Kidney (tissue), 14 donors: ENCODE results near the gene ACTL7B. TPM values are rescaled to one million over a fixed set of nuclear protein-coding genes. Genes with fewer than 3 reads are reported as not detected.

ENCODE experiments used
- DNase-seq, 5 donors: peaks; one replicate each; pipeline ENCODE4 v3.0.0-alpha.2; 2013 to 2020
- FAIRE-seq: peaks from 2 replicates; lab custom pipeline; 2012; peaks lifted over from hg19 to GRCh38; lab: Jason Lieb, UNC
- H3K27ac ChIP-seq, 2 donors: one replicate each; pipeline ENCODE4 v1.7.0; 2013; ENCODE audit warnings: low read depth in 2 of 2, low read length in 2 of 2, inconsistent platforms in 1 of 2
- H3K27me3 ChIP-seq: one replicate; pipeline ENCODE4 v1.7.1; 2013; ENCODE audit warnings: low read length, inconsistent platforms; ENCODE audit not compliant: control insufficient read depth, insufficient read depth
- H3K36me3 ChIP-seq, 3 donors: one replicate each; pipeline versions ENCODE4 v1.7.0 to v1.7.1; 2013; ENCODE audit warnings: low read length in 3 of 3, control low read depth in 1 of 3, inconsistent platforms in 1 of 3; ENCODE audit not compliant: insufficient read depth in 3 of 3, control insufficient read depth in 2 of 3
- H3K4me1 ChIP-seq, 3 donors: one replicate each; pipeline versions ENCODE4 v1.7.0 to v1.7.1; 2013; ENCODE audit warnings: low read length in 3 of 3, inconsistent platforms in 1 of 3, low read depth in 1 of 3; ENCODE audit not compliant: control insufficient read depth in 2 of 3, insufficient read depth in 2 of 3
- H3K4me3 ChIP-seq, 3 donors: one replicate each; pipeline versions ENCODE4 v1.7.0 to v1.8.1; 2013; ENCODE audit warnings: low read length in 3 of 3, control low read depth in 1 of 3, inconsistent platforms in 1 of 3
- H3K9ac ChIP-seq, 3 donors: one replicate each; pipeline versions ENCODE4 v1.7.0 to v1.7.1; 2013; ENCODE audit warnings: low read length in 3 of 3, control low read depth in 1 of 3, inconsistent platforms in 1 of 3
- H3K9me3 ChIP-seq, 3 donors: one replicate each; pipeline versions ENCODE4 v1.7.0 to v1.7.1; 2013; ENCODE audit warnings: low read length in 3 of 3, control low read depth in 1 of 3, inconsistent platforms in 1 of 3; ENCODE audit not compliant: control insufficient read depth in 2 of 3, insufficient read depth in 1 of 3
- intact Hi-C: fragments of 100-400 bp; cut with DNase I; formaldehyde crosslinking; loops from one replicate; pipeline ENCODE4 v1.11.1; 2022
- polyA plus RNA-seq: library from polyadenylated mRNA; stranded (reverse); fragments of 350-450 nt; fragmentation: Illumina TruSeq; extraction: RNeasy Lipid Tissue Mini Kit (QIAGEN cat#74804); gene quantifications from one replicate; pipeline ENCODE4 v1.2.3, GENCODE V29; 2014; ENCODE audit warnings: low read depth, low replicate concordance; ENCODE audit not compliant: insufficient read depth
- total RNA-seq: library from RNA; stranded (reverse); fragmentation: NEBNext Ultra II Directional; extraction: Animal tissue kit (Norgen Biotek cat#: 25700); gene quantifications from one replicate; pipeline ENCODE4 v1.2.1, GENCODE V29; 2021
- TF ChIP-seq, protein P1 (sequence below): IDR thresholded peaks from 3 replicates; pipeline ENCODE4 v1.5.1; 2012; ENCODE audit warnings: mild to moderate bottlenecking, moderate library complexity, borderline replicate concordance; ENCODE audit not compliant: insufficient read depth; ENCODE audit errors: extremely low read depth
- donor health status: control.
- donor health status: control.
- donor health status: control.
- donor health status: control.
- donor health status: control.
- donor health status: DM: yes; HTN: yes; CAD: no.
- donor health status: Normal renal cell carcinoma (clear cell type).

Gene ACTL7B
- total and polyA plus RNA-seq, 2 donors from 2014 or later: not detected

- TF ChIP-seq, protein P1, sequence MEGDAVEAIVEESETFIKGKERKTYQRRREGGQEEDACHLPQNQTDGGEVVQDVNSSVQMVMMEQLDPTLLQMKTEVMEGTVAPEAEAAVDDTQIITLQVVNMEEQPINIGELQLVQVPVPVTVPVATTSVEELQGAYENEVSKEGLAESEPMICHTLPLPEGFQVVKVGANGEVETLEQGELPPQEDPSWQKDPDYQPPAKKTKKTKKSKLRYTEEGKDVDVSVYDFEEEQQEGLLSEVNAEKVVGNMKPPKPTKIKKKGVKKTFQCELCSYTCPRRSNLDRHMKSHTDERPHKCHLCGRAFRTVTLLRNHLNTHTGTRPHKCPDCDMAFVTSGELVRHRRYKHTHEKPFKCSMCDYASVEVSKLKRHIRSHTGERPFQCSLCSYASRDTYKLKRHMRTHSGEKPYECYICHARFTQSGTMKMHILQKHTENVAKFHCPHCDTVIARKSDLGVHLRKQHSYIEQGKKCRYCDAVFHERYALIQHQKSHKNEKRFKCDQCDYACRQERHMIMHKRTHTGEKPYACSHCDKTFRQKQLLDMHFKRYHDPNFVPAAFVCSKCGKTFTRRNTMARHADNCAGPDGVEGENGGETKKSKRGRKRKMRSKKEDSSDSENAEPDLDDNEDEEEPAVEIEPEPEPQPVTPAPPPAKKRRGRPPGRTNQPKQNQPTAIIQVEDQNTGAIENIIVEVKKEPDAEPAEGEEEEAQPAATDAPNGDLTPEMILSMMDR: no peak
- no peak for DNase-seq
- Histone ChIP-seq H3K36me3 (no peaks in the 10 kb centered on the region), H3K9me3 (no peaks in the 10 kb centered on the region), H3K27me3 (no peaks in the 10 kb centered on the region), H3K4me1 (no peaks in the 10 kb centered on the region), H3K9ac (no peak overlapping the region), H3K27ac (no peak overlapping the region), H3K4me3 (no peak overlapping the region)
- FAIRE-seq: no peak
- intact Hi-C loops: no loop called here
These were observed 8.1 kb upstream of the ACTL7B start for GRCh38 chr9:108863891-108864290.

GRCh38 chr9:108861997-108862396 is 6.2 kb upstream of the ACTL7B start, which contains the start of gene ACTL7A:
TSS of gene ACTL7A (plus strand) at chr9:108862266. CDS start at chr9:108862323, 57 bp downstream.
- no peak for DNase-seq
- H3K36me3 ChIP-seq: no peaks in the 10 kb centered on the region
- no peak within 1 kb of the TSS for H3K27ac ChIP-seq
- H3K27me3 ChIP-seq: no peaks in the 10 kb centered on the region
- H3K9me3 ChIP-seq: no peaks in the 10 kb centered on the region
- no peak within 1 kb of the TSS for H3K4me3 ChIP-seq
- TF ChIP-seq, protein P1: no peak
- no peak within 1 kb of the TSS for H3K9ac ChIP-seq
- no peaks in the 10 kb centered on the region for H3K4me1 ChIP-seq
- intact Hi-C loops: no loop called here
- FAIRE-seq: no peak

DNA sequence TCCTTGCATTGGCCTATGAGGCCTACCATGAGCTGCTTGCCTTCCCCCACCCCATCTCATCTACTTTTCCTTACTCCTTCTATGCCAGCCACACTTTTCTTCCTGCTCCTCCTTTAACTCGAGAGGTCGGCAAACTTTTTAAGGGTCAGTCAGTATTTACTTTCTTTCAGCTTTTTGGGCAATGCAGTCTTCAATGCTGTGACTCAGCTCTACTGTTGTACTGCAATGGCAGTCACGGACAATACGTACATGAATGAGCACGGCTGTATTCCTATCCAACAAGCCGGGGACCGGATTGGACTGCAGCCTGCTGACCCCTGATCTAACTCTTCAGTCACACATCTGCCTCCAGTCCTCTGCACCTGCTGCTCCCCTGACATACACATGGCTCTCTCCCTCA is 5.7 kb upstream of the ACTL7B start:
- Histone ChIP-seq H3K9ac (no peak overlapping the region), H3K36me3 (no peaks in the 10 kb centered on the region), H3K27me3 (no peaks in the 10 kb centered on the region), H3K4me3 (no peak overlapping the region), H3K9me3 (no peaks in the 10 kb centered on the region), H3K4me1 (no peaks in the 10 kb centered on the region), H3K27ac (no peak overlapping the region)
- intact Hi-C loops: no loop called here
- TF ChIP-seq, protein P1: no peak
- no peak for DNase-seq
- no peak for FAIRE-seq

DNA sequence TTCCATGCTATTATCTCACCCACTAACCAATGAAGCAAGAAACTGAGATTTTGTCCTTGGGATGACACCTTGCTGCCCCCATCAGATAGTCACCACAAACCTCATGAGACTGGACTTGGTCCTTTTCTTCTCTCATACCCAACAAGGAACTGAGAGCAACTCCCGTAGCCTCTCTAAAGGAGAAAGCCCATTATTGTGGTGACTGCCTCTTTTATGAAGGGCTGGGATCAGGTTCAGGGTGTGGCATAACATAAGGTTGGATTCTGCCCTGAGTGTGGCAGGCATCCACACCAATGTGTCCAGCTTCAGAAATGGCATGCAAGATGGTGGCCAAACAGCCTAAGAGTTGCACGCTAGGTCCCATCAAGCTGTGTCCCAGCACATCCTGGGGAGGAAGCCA is 5.0 kb upstream of the ACTL7B start:
- no peak overlapping the region for H3K4me3 ChIP-seq
- no peak overlapping the region for H3K27ac ChIP-seq
- no peaks in the 10 kb centered on the region for H3K4me1 ChIP-seq
- H3K9me3 ChIP-seq: no peaks in the 10 kb centered on the region
- H3K27me3 ChIP-seq: no peaks in the 10 kb centered on the region
- H3K36me3 ChIP-seq: no peaks in the 10 kb centered on the region
- no peak overlapping the region for H3K9ac ChIP-seq
- DNase-seq (no peak), FAIRE-seq (no peak)
- TF ChIP-seq, protein P1: no peak
- intact Hi-C loops: no loop called here
